C4-2B (cell line): ENCODE measurements around the gene CD44.

ENCODE experiments used
- CTCF ChIP-seq: fragments of 450-650 bp; conservative IDR thresholded peaks from 2 replicates; pipeline ENCODE4 v1.5.1; 2017; ENCODE audit warnings: mild to moderate bottlenecking
- ZFX ChIP-seq: fragments of 450-650 bp; IDR thresholded peaks from 2 replicates; pipeline ENCODE4 v1.6.1; 2017

- TF ChIP-seq CTCF (no peak), ZFX (no peak)
Measured at GRCh38 chr11:35146711-35147110, 7.7 kb downstream of the CD44 start.
